ENCODE results near the gene DIP2B. TPM values are rescaled to one million over a fixed set of nuclear protein-coding genes. Genes with fewer than 3 reads are reported as not detected.

The DIP2B gene
- polyA plus RNA-seq, 1 of the 3 experiments (the other 2 are of a cell fraction) = 6.6 TPM

- no peak overlapping the region for H3K4me3 ChIP-seq (ENCODE audit: low read depth in 2 of 2, low read length in 1 of 2)
- no peak overlapping the region for H3K4me2 ChIP-seq
- H3K36me3 ChIP-seq (replicated peaks in 1 of 2; ENCODE audit: control insufficient read depth in 1 of 2, insufficient read depth in 2 of 2, low read length in 1 of 2) = peaks cover 0 to 18% of the 10 kb centered on the region in 2 experiments
- POLR2A ChIA-PET = interaction anchor here (0.7 kb wide), 1 partner anchor 305 kb away, joined by 4 read pairs; no protein-coding TSS in a partner anchor
- H3K27ac ChIP-seq (ENCODE audit: low read depth in 2 of 2, low read length in 1 of 2) = no peak overlapping the region
- TF ChIP-seq RFX5 (IDR thresholded peaks at IDR 0.05; ENCODE audit: low read length) = no peak
- TF ChIP-seq, protein P1, sequence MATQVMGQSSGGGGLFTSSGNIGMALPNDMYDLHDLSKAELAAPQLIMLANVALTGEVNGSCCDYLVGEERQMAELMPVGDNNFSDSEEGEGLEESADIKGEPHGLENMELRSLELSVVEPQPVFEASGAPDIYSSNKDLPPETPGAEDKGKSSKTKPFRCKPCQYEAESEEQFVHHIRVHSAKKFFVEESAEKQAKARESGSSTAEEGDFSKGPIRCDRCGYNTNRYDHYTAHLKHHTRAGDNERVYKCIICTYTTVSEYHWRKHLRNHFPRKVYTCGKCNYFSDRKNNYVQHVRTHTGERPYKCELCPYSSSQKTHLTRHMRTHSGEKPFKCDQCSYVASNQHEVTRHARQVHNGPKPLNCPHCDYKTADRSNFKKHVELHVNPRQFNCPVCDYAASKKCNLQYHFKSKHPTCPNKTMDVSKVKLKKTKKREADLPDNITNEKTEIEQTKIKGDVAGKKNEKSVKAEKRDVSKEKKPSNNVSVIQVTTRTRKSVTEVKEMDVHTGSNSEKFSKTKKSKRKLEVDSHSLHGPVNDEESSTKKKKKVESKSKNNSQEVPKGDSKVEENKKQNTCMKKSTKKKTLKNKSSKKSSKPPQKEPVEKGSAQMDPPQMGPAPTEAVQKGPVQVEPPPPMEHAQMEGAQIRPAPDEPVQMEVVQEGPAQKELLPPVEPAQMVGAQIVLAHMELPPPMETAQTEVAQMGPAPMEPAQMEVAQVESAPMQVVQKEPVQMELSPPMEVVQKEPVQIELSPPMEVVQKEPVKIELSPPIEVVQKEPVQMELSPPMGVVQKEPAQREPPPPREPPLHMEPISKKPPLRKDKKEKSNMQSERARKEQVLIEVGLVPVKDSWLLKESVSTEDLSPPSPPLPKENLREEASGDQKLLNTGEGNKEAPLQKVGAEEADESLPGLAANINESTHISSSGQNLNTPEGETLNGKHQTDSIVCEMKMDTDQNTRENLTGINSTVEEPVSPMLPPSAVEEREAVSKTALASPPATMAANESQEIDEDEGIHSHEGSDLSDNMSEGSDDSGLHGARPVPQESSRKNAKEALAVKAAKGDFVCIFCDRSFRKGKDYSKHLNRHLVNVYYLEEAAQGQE (IDR thresholded peaks at IDR 0.05; ENCODE audit: low read depth, low read length) = no peak
- TF ChIP-seq GATA2 (CRISPR knock-in tag; IDR thresholded peaks at IDR 0.05) = no peak
- no peak for TF ChIP-seq TEAD4 (IDR thresholded peaks at IDR 0.05; ENCODE audit: borderline replicate concordance, insufficient read depth)
- no peak for TF ChIP-seq SIN3A (IDR thresholded peaks at IDR 0.05; ENCODE audit: borderline replicate concordance, low read depth, low read length)
- no peak for TF ChIP-seq TAF1 (IDR thresholded peaks at IDR 0.05; ENCODE audit: borderline replicate concordance, low read depth, low read length)
- TF ChIP-seq RCOR1 (IDR thresholded peaks at IDR 0.05; ENCODE audit: low read length) = no peak
- TF ChIP-seq, protein P2, sequence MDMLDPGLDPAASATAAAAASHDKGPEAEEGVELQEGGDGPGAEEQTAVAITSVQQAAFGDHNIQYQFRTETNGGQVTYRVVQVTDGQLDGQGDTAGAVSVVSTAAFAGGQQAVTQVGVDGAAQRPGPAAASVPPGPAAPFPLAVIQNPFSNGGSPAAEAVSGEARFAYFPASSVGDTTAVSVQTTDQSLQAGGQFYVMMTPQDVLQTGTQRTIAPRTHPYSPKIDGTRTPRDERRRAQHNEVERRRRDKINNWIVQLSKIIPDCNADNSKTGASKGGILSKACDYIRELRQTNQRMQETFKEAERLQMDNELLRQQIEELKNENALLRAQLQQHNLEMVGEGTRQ (IDR thresholded peaks at IDR 0.05; ENCODE audit: borderline replicate concordance, low read depth, low read length) = no peak
- no peak for TF ChIP-seq EP300 (IDR thresholded peaks at IDR 0.05; ENCODE audit: borderline replicate concordance in 1 of 2, low read depth in 1 of 2, low read length in 1 of 2)
- no peak for TF ChIP-seq MXI1 (IDR thresholded peaks at IDR 0.05; ENCODE audit: low read depth, low read length)
- no peak for TF ChIP-seq EZH2phosphoT487 (IDR thresholded peaks at IDR 0.05; ENCODE audit: borderline replicate concordance, low read depth)
- TF ChIP-seq, protein P3, sequence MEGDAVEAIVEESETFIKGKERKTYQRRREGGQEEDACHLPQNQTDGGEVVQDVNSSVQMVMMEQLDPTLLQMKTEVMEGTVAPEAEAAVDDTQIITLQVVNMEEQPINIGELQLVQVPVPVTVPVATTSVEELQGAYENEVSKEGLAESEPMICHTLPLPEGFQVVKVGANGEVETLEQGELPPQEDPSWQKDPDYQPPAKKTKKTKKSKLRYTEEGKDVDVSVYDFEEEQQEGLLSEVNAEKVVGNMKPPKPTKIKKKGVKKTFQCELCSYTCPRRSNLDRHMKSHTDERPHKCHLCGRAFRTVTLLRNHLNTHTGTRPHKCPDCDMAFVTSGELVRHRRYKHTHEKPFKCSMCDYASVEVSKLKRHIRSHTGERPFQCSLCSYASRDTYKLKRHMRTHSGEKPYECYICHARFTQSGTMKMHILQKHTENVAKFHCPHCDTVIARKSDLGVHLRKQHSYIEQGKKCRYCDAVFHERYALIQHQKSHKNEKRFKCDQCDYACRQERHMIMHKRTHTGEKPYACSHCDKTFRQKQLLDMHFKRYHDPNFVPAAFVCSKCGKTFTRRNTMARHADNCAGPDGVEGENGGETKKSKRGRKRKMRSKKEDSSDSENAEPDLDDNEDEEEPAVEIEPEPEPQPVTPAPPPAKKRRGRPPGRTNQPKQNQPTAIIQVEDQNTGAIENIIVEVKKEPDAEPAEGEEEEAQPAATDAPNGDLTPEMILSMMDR (IDR thresholded peaks at IDR 0.05) = no peak
- DNase-seq = no peak
- H2AFZ ChIP-seq (ENCODE audit: low read depth) = no peak overlapping the region
- no peaks in the 10 kb centered on the region for H3F3A ChIP-seq (replicated peaks; ENCODE audit: insufficient read depth)
- peaks cover 92% of the 10 kb centered on the region for H3K79me2 ChIP-seq (ENCODE audit: insufficient read depth)
- CTCF ChIA-PET = interaction anchor here (0.7 to 1.5 kb wide), 4 partner anchors 184 to 564 kb away, joined by 3 to 4 read pairs (median 3); no protein-coding TSS in a partner anchor
- no peaks in the 10 kb centered on the region for H3K9me2 ChIP-seq
- H4K20me1 ChIP-seq (ENCODE audit: insufficient read depth) = peaks cover 9% of the 10 kb centered on the region; the same call in 1 of the 2 replicates
- H3K9ac ChIP-seq = no peak overlapping the region
- WGBS (ENCODE audit: low lambda C conversion rate) = 93% methylated on average over 9 of the region's 9 CpGs
- no peaks in the 10 kb centered on the region for H3K27me3 ChIP-seq (ENCODE audit: insufficient read depth)
- H3K9me3 ChIP-seq = no peaks in the 10 kb centered on the region
- H3K4me1 ChIP-seq (ENCODE audit: control insufficient read depth in 1 of 2, insufficient read depth in 2 of 2, low read depth in 1 of 2, low read length in 1 of 2) = no peaks in the 10 kb centered on the region
Observed at GRCh38 chr12:50776749-50777728, 272.3 kb downstream of the DIP2B start.
